Prostate gland (tissue), 2 donors: ENCODE results near the gene CLIC3. TPM values are rescaled to one million over a fixed set of nuclear protein-coding genes. Genes with fewer than 3 reads are reported as not detected.

ENCODE experiments used
- DNase-seq: peaks from one replicate; pipeline ENCODE4 v3.0.0-alpha.2; 2019; ENCODE audit warnings: low spot score
- H3K27ac ChIP-seq, 2 donors: fragments of 200-600 bp; sonication (generic); 2 replicates each; pipeline ENCODE4 v1.5.1; 2017 to 2019
- H3K27me3 ChIP-seq: fragments of 200-600 bp; sonication (generic); replicated peaks from 2 replicates; pipeline ENCODE4 v1.5.1; 2019; ENCODE audit not compliant: insufficient read depth
- H3K36me3 ChIP-seq, 2 donors: fragments of 200-600 bp; sonication (generic); 1 replicate in 1 of 2; 2 replicates in 1 of 2; pipeline versions ENCODE4 v1.5.1 to v1.8.1; 2017 to 2019
- H3K4me1 ChIP-seq: fragments of 200-600 bp; sonication (generic); replicated peaks from 2 replicates; pipeline ENCODE4 v1.5.1; 2019
- H3K4me3 ChIP-seq, 2 donors: fragments of 200-600 bp; sonication (generic); 2 replicates each; pipeline ENCODE4 v1.5.1; 2017 to 2019
- H3K9me3 ChIP-seq: fragments of 200-600 bp; sonication (generic); 2 replicates; pipeline ENCODE4 v1.5.1; 2017
- CTCF ChIP-seq, 4 experiments: fragments of 200-600 bp in 2 of 4; fragments of 450-650 bp in 2 of 4; sonication (generic) in 2 of 4; IDR thresholded peaks; 1 replicate in 3 of 4; 2 replicates in 1 of 4; pipeline ENCODE4 v1.5.1; 2016 to 2019; ENCODE audit warnings: antibody characterized with exemption in 4 of 4, mild to moderate bottlenecking in 2 of 4, moderate library complexity in 2 of 4
- POLR2A ChIP-seq: fragments of 450-650 bp; IDR thresholded peaks from one replicate; pipeline ENCODE4 v1.6.1; 2016; ENCODE audit warnings: antibody characterized with exemption, mild to moderate bottlenecking
- POLR2AphosphoS5 ChIP-seq: sonication (generic); formaldehyde crosslinking; IDR thresholded peaks from one replicate; pipeline ENCODE4 v1.6.1; 2017; ENCODE audit warnings: antibody characterized with exemption
- WGBS: methylation state at CpG from one replicate; pipeline ENCODE4 v1.1.5; 2018; 5-methylcytosine and 5-hydroxymethylcytosine counted together
- intact Hi-C: fragments of 100-400 bp; cut with DNase I; formaldehyde crosslinking; loops from one replicate; pipeline ENCODE4 v1.14.2; 2022
- total RNA-seq, 2 donors: library from RNA; depleted of rRNA; stranded (reverse); fragments of >200 nt; gene quantifications; one replicate each; pipeline ENCODE4 v1.1.0, GENCODE V29; 2016

CLIC3 gene
- total RNA-seq, 2 donors from 2014 or later = 4.2 to 6.7 TPM

GRCh38 chr9:136991993-136992818 lies 4.2 kb downstream of the CLIC3 start, which contains the start of gene PAXX:
TSS of gene PAXX (plus strand) at chr9:136992422. CDS start at chr9:136992444, 22 bp downstream.
- intact Hi-C loops = no loop called here
- H3K9me3 ChIP-seq = no peaks in the 10 kb centered on the region
- TF ChIP-seq CTCF (IDR thresholded peaks at IDR 0.05) (peak in 1 of 4 experiments; percentile 22), POLR2AphosphoS5 (peak; percentile 21), POLR2A (peak; percentile 29)
- peak within 1 kb of the TSS; percentile 77 to 84 for H3K27ac ChIP-seq
- no peaks in the 10 kb centered on the region for H3K36me3 ChIP-seq
- peak within 1 kb of the TSS; percentile 66 to 68 for H3K4me3 ChIP-seq
- H3K27me3 ChIP-seq = no peaks in the 10 kb centered on the region
- peak; percentile 90 for DNase-seq
- WGBS = under 1% methylated on average over 86 of the region's 92 CpGs
- H3K4me1 ChIP-seq = peaks cover 21% of the 10 kb centered on the region

- no peaks in the 10 kb centered on the region for H3K36me3 ChIP-seq
- H3K4me3 ChIP-seq = no peak overlapping the region
- TF ChIP-seq POLR2A = no peak
- TF ChIP-seq POLR2AphosphoS5 = no peak
- no peak for TF ChIP-seq CTCF (IDR thresholded peaks at IDR 0.05)
- H3K27ac ChIP-seq = no peak overlapping the region
- H3K27me3 ChIP-seq = no peaks in the 10 kb centered on the region
- intact Hi-C loops = no loop called here
- DNase-seq = no peak
- no peaks in the 10 kb centered on the region for H3K9me3 ChIP-seq
- WGBS = 76% methylated on average over 10 of the region's 10 CpGs
- H3K4me1 ChIP-seq = peaks cover 9% of the 10 kb centered on the region
These were observed 6.0 kb downstream of the CLIC3 start for GRCh38 chr9:136990242-136990911.

GRCh38 chr9:136988872-136989271 lies 7.5 kb downstream of the CLIC3 start:
- peaks cover 1% of the 10 kb centered on the region for H3K27me3 ChIP-seq
- no peak for DNase-seq
- 93% methylated on average over 4 of the region's 4 CpGs for WGBS
- TF ChIP-seq POLR2A (no peak), POLR2AphosphoS5 (no peak), CTCF (IDR thresholded peaks at IDR 0.05) (no peak)
- no peaks in the 10 kb centered on the region for H3K9me3 ChIP-seq
- intact Hi-C loops = no loop called here
- H3K4me3 ChIP-seq = no peak overlapping the region
- H3K27ac ChIP-seq = peak overlapping the region in 1 of 2 donors; percentile 58
- H3K4me1 ChIP-seq = peaks cover 9% of the 10 kb centered on the region
- H3K36me3 ChIP-seq = no peaks in the 10 kb centered on the region

GRCh38 chr9:136985853-136986252 lies 10.5 kb downstream of the CLIC3 start:
- intact Hi-C loops = no loop called here
- DNase-seq = no peak
- no peaks in the 10 kb centered on the region for H3K4me1 ChIP-seq
- TF ChIP-seq CTCF (IDR thresholded peaks at IDR 0.05) (no peak), POLR2AphosphoS5 (no peak), POLR2A (no peak)
- H3K9me3 ChIP-seq = no peaks in the 10 kb centered on the region
- whole genome bisulfite sequencing = 29% methylated on average over 16 of the region's 33 CpGs
- peaks cover 1% of the 10 kb centered on the region for H3K27me3 ChIP-seq
- no peaks in the 10 kb centered on the region for H3K36me3 ChIP-seq
- H3K4me3 ChIP-seq = no peak overlapping the region
- no peak overlapping the region for H3K27ac ChIP-seq
